22Rv1 (cell line): Measurements from ENCODE around the gene NEURL1.

Source experiments
- ZFX ChIP-seq: fragments of 450-650 bp; IDR thresholded peaks from 2 replicates; pipeline ENCODE4 v1.6.1; 2017; ENCODE audit warnings: antibody characterized with exemption, borderline replicate concordance
- TF ChIP-seq, protein P1 (sequence below): fragments of 450-650 bp; IDR thresholded peaks from 2 replicates; pipeline ENCODE4 v1.5.1; 2017; ENCODE audit warnings: mild to moderate bottlenecking

- TF ChIP-seq, protein P1, sequence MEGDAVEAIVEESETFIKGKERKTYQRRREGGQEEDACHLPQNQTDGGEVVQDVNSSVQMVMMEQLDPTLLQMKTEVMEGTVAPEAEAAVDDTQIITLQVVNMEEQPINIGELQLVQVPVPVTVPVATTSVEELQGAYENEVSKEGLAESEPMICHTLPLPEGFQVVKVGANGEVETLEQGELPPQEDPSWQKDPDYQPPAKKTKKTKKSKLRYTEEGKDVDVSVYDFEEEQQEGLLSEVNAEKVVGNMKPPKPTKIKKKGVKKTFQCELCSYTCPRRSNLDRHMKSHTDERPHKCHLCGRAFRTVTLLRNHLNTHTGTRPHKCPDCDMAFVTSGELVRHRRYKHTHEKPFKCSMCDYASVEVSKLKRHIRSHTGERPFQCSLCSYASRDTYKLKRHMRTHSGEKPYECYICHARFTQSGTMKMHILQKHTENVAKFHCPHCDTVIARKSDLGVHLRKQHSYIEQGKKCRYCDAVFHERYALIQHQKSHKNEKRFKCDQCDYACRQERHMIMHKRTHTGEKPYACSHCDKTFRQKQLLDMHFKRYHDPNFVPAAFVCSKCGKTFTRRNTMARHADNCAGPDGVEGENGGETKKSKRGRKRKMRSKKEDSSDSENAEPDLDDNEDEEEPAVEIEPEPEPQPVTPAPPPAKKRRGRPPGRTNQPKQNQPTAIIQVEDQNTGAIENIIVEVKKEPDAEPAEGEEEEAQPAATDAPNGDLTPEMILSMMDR: no peak
- no peak for TF ChIP-seq ZFX
Measured at GRCh38 chr10:103566536-103566935, 73.0 kb downstream of the NEURL1 start.
